ENCODE measurements around the gene NAP1L4. TPM values are rescaled to one million over a fixed set of nuclear protein-coding genes. Genes with fewer than 3 reads are reported as not detected.

Gene NAP1L4
- total RNA-seq, 1 experiment from 2014 or later, result 212 TPM

- no peak overlapping the region for H4K8ac ChIP-seq (replicated peaks; ENCODE audit: insufficient read length, low read depth, low read length)
- Mint-ChIP-seq H3K36me3 (ENCODE audit: insufficient read depth in 1 of 3, low read depth in 3 of 3) (peaks cover 37 to 94% (median 78%) of the 10 kb centered on the region in 3 experiments), H3K4me1 (no peaks in the 10 kb centered on the region), H3K27ac (no peak overlapping the region), H3K27me3 (ENCODE audit: low read depth) (no peaks in the 10 kb centered on the region), H3K9me3 (no peaks in the 10 kb centered on the region), H3K4me3 (no peak overlapping the region)
- H3T11ph ChIP-seq (ENCODE audit: low read length), result no peak overlapping the region
- no peak overlapping the region for H3K27ac ChIP-seq (ENCODE audit: insufficient read length, low read depth, low read length)
- WGBS (ENCODE audit: extremely low coverage, insufficient read length, low lambda C conversion rate), result no CpG with 5 or more reads among the region's 4 CpGs
- H3K4ac ChIP-seq (ENCODE audit: low read depth, low read length), result no peak overlapping the region
- H3K9ac ChIP-seq (ENCODE audit: extremely low read depth, insufficient read length, low read length), result no peak overlapping the region
- no peak overlapping the region for H4K5ac ChIP-seq (ENCODE audit: insufficient read length, low read depth, low read length)
- no peak overlapping the region for H3K14ac ChIP-seq (ENCODE audit: insufficient read depth, low read length)
- no peaks in the 10 kb centered on the region for H3K23me2 ChIP-seq (ENCODE audit: insufficient read length, low read depth, low read length, poor library complexity, severe bottlenecking)
- DNase-seq, result no peak
- H2BK20ac ChIP-seq (ENCODE audit: low read depth, low read length, poor library complexity, severe bottlenecking), result no peak overlapping the region
- H2AFZ ChIP-seq (ENCODE audit: low read length), result no peak overlapping the region
- no peaks in the 10 kb centered on the region for H3K9me3 ChIP-seq (ENCODE audit: control insufficient read depth, low read depth, low read length)
- H3K4me2 ChIP-seq (ENCODE audit: insufficient read depth, insufficient read length, low read length), result no peak overlapping the region
- H3K4me1 ChIP-seq (ENCODE audit: insufficient read depth, low read length), result no peaks in the 10 kb centered on the region
- H3K79me2 ChIP-seq (ENCODE audit: insufficient read depth, low read length), result no peaks in the 10 kb centered on the region
- H2BK12ac ChIP-seq (ENCODE audit: insufficient read length, low read depth, low read length), result no peak overlapping the region
- TF ChIP-seq CTCF (conservative IDR thresholded peaks at IDR 0.05), result no peak
- H3K27me3 ChIP-seq (ENCODE audit: insufficient read depth, low read length), result no peaks in the 10 kb centered on the region
- no peaks in the 10 kb centered on the region for H4K20me1 ChIP-seq (ENCODE audit: control insufficient read depth, insufficient read depth, insufficient read length)
- H2BK15ac ChIP-seq (ENCODE audit: low read depth, low read length), result no peak overlapping the region
- H2BK120ac ChIP-seq (ENCODE audit: low read depth, low read length, poor library complexity, severe bottlenecking), result no peak overlapping the region
- H4K91ac ChIP-seq (ENCODE audit: insufficient read length, low read depth, low read length), result no peak overlapping the region
- no peak overlapping the region for H3K18ac ChIP-seq (ENCODE audit: insufficient read length, low read depth, low read length)
- H2AK5ac ChIP-seq (ENCODE audit: insufficient read length, low read length), result no peak overlapping the region
- no peak overlapping the region for H2BK5ac ChIP-seq (ENCODE audit: insufficient read length, low read length)
- no peak overlapping the region for H3K56ac ChIP-seq (ENCODE audit: insufficient read length, low read depth, low read length)
- H3K23ac ChIP-seq (ENCODE audit: insufficient read length, low read depth, low read length), result no peak overlapping the region
- H3K79me1 ChIP-seq (ENCODE audit: insufficient read depth, low read depth, low read length, poor library complexity, severe bottlenecking), result no peaks in the 10 kb centered on the region
These were observed 22.8 kb upstream of the NAP1L4 start for GRCh38 chr11:3014943-3015342.

Data from H9 (cell line).